ENCODE results near the gene DHH. TPM values are rescaled to one million over a fixed set of nuclear protein-coding genes. Genes with fewer than 3 reads are reported as not detected.
A peak's percentile ranks its signal among the peaks of the same experiment; 100 is the strongest.

The DHH gene
- total and polyA plus RNA-seq, 9 of the 15 experiments (the other 6 are each of a cell fraction or from before 2014, with no cell fraction given): 0.07 to 2.6 (median 0.54) TPM

DNA sequence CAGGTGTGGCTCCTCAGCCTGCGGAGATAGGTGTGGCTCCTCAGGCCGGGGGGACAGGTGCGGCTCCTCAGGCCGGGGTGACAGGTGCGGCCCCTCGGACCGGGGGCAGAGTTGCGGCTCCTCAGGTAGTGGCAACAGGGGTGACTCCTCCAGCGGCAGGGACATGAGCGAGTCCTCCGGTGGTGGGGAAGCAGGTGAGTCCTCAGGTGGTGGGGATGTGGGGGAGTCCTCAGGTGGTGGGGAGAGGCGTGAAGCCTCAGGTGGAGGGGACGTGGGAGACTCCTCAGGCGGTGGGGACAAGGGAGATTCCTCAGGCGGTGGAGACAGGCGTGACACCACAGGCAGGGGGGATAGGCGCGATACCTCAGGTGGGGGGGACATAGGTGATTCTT lies 43.2 kb downstream of the DHH start:
- no peak overlapping the region for H3K9ac ChIP-seq (ENCODE audit: insufficient read depth in 1 of 2, low read depth in 2 of 2, low read length in 2 of 2)
- no peaks in the 10 kb centered on the region for H3K27me3 ChIP-seq (ENCODE audit: control insufficient read depth in 2 of 2, insufficient read depth in 2 of 2, low read length in 2 of 2)
- intact Hi-C loops (cut with micrococcal nuclease): no loop called here
- ChIA-PET POLR2A (interaction anchor here (1.4 kb wide), 1 partner anchor 8 kb away, joined by 4 read pairs; no protein-coding TSS in a partner anchor), CTCF (ENCODE audit: low intra/inter-chr PET ratio) (no interaction called here)
- no peak overlapping the region for H3K4me2 ChIP-seq (ENCODE audit: insufficient read depth, low read length)
- peaks cover 95% of the 10 kb centered on the region for H3K36me3 ChIP-seq (ENCODE audit: control insufficient read depth, insufficient read depth, low read length)
- H3K79me2 ChIP-seq (ENCODE audit: control insufficient read depth, insufficient read depth, low read length): peaks cover 32% of the 10 kb centered on the region
- no TSS peak for BruUV-seq (replicated peaks)
- H3K9me3 ChIP-seq (replicated peaks; ENCODE audit: control insufficient read depth, insufficient read depth, low read depth, low read length): no peaks in the 10 kb centered on the region
- ATAC-seq (no peak), FAIRE-seq (no peak), DNase-seq (ENCODE audit: extremely low read depth in 1 of 4, low spot score in 3 of 4) (no peak)
- no peak overlapping the region for H2AFZ ChIP-seq (ENCODE audit: low read depth, low read length)
- TF ChIP-seq, protein P1, sequence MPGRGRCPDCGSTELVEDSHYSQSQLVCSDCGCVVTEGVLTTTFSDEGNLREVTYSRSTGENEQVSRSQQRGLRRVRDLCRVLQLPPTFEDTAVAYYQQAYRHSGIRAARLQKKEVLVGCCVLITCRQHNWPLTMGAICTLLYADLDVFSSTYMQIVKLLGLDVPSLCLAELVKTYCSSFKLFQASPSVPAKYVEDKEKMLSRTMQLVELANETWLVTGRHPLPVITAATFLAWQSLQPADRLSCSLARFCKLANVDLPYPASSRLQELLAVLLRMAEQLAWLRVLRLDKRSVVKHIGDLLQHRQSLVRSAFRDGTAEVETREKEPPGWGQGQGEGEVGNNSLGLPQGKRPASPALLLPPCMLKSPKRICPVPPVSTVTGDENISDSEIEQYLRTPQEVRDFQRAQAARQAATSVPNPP (IDR thresholded peaks at IDR 0.05; ENCODE audit: borderline replicate concordance, insufficient read depth, insufficient read length): no peak
- 0 out of 2 replicates have a peak, but pooled peaks have one; percentile 31 for TF ChIP-seq POLR2G (IDR thresholded peaks at IDR 0.05; ENCODE audit: low read depth, low read length)
- no peak for TF ChIP-seq ZNF239 (CRISPR knock-in tag; IDR thresholded peaks at IDR 0.05)
- no peak for TF ChIP-seq TCF7 (IDR thresholded peaks at IDR 0.05; ENCODE audit: borderline replicate concordance)
- TF ChIP-seq TCFL5 (CRISPR knock-in tag; conservative IDR thresholded peaks at IDR 0.05): no peak
- TF ChIP-seq, protein P2, sequence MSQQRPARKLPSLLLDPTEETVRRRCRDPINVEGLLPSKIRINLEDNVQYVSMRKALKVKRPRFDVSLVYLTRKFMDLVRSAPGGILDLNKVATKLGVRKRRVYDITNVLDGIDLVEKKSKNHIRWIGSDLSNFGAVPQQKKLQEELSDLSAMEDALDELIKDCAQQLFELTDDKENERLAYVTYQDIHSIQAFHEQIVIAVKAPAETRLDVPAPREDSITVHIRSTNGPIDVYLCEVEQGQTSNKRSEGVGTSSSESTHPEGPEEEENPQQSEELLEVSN (IDR thresholded peaks at IDR 0.05; ENCODE audit: borderline replicate concordance in 1 of 2, extremely low read depth in 1 of 2, insufficient read depth in 1 of 2, insufficient read length in 1 of 2, low read depth in 1 of 2, low read length in 1 of 2, poor library complexity in 1 of 2, severe bottlenecking in 1 of 2): no peak
- TF ChIP-seq, protein P3, sequence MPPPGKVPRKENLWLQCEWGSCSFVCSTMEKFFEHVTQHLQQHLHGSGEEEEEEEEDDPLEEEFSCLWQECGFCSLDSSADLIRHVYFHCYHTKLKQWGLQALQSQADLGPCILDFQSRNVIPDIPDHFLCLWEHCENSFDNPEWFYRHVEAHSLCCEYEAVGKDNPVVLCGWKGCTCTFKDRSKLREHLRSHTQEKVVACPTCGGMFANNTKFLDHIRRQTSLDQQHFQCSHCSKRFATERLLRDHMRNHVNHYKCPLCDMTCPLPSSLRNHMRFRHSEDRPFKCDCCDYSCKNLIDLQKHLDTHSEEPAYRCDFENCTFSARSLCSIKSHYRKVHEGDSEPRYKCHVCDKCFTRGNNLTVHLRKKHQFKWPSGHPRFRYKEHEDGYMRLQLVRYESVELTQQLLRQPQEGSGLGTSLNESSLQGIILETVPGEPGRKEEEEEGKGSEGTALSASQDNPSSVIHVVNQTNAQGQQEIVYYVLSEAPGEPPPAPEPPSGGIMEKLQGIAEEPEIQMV (tag; conservative IDR thresholded peaks at IDR 0.05; ENCODE audit: low read depth): no peak
- TF ChIP-seq E2F3 (CRISPR knock-in tag; IDR thresholded peaks at IDR 0.05): no peak
- TF ChIP-seq FOSL1 (tag; conservative IDR thresholded peaks at IDR 0.05): no peak
- peak; percentile 50; the same call in 1 of the 2 replicates for TF ChIP-seq RBFOX2 (IDR thresholded peaks at IDR 0.05; ENCODE audit: low read depth, low read length)
- TF ChIP-seq ZNF561 (CRISPR knock-in tag; conservative IDR thresholded peaks at IDR 0.05): no peak
- no peak for TF ChIP-seq EWSR1 (IDR thresholded peaks at IDR 0.05; ENCODE audit: borderline replicate concordance, low read depth, partially characterized antibody)
- TF ChIP-seq NFE2 (IDR thresholded peaks at IDR 0.05; ENCODE audit: low read depth): no peak
- TF ChIP-seq ZBTB8A (IDR thresholded peaks at IDR 0.05; ENCODE audit: partially characterized antibody): no peak
- in situ Hi-C loops (cut with MboI): no loop called here
- H4K20me1 ChIP-seq (replicated peaks; ENCODE audit: control insufficient read depth, insufficient read depth, low read length): peaks cover 23% of the 10 kb centered on the region
- H3K4me3 ChIP-seq: no peak overlapping the region
- peaks cover 4 to 7% of the 10 kb centered on the region in 2 experiments; a peak in 2 of 5 replicates for H3K4me1 ChIP-seq (replicated peaks in 1 of 2; ENCODE audit: control insufficient read depth in 2 of 2, insufficient read depth in 2 of 2, low read length in 2 of 2)
- WGBS (ENCODE audit: insufficient coverage, low coverage, missing lambda C conversion rate): 94% methylated on average over 11 of the region's 18 CpGs
- peaks cover 4% of the 10 kb centered on the region for H3K9me1 ChIP-seq (ENCODE audit: control insufficient read depth, insufficient read depth, low read length)
- no peak overlapping the region for H3K27ac ChIP-seq (ENCODE audit: extremely low read depth, low read depth, low read length)
